ENCODE measurements around the gene NRXN2. TPM values are rescaled to one million over a fixed set of nuclear protein-coding genes. Genes with fewer than 3 reads are reported as not detected.

Gene NRXN2
- total and polyA plus RNA-seq, 10 of the 15 experiments (the other 5 are each of a cell fraction or from before 2014, with no cell fraction given) = 0.03 to 1.4 (median 0.23) TPM

DNA sequence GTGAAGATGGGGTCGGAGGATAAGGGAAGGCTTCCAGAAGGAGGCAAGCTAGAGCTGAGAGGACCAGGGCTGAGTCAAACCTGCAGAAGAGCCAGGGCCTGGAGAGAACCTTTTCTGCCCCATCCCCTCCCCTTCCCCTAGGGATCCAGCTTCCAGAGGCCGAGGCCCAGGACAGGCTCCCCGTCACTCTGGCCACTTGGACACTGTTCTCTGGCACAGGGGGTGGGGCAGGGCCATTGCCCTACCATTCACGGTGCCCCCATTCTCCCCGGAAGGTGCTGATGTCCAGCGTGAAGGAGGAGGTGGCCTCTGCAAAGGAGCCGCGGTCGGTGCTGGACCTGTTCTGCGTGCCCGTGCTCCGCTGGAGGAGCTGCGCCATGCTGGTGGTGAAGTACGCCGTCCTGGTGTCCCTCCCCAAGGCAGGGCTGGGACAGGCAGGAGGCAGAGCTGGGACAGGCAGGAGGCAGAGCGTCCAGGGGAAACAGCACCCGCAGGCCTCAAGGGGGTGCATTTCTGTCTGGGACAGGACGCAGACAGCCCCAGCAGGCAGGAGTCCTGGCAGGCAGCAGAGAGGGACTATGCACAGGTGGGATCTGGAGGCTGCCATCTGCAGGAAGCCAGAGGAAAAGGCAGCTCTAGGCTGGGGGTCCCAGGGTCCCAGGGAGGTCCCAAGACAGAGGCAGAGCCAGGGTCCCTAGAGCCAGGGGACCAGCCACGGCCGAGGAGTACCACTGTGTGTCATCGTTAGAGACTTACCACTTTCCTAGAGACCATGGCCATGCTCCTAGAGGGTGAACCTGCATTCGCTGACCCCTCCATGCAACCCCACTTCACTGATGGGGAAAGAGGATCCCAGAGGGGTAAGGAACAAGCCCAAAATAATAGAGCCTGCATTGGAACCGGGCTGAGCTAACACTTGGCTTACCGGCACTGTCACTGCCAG, 157.8 kb downstream of the NRXN2 start:
- no peaks in the 10 kb centered on the region for H3K4me1 ChIP-seq (ENCODE audit: control insufficient read depth, insufficient read depth, low read length)
- DNase-seq (ENCODE audit: low read depth, low spot score) (no peak), FAIRE-seq (no peak), ATAC-seq (no peak)
- no peaks in the 10 kb centered on the region for H3K9me3 ChIP-seq (replicated peaks; ENCODE audit: control insufficient read depth, insufficient read depth, low read length)
- no peaks in the 10 kb centered on the region for H4K20me1 ChIP-seq (ENCODE audit: control insufficient read depth, insufficient read depth)
- H3K79me2 ChIP-seq (ENCODE audit: control insufficient read depth, insufficient read depth, low read length) = no peaks in the 10 kb centered on the region
- no peak overlapping the region for H2AFZ ChIP-seq (ENCODE audit: control insufficient read depth, low read depth, low read length)
- no peak overlapping the region for H3K4me2 ChIP-seq (ENCODE audit: control insufficient read depth, insufficient read depth)
- WGBS (ENCODE audit: insufficient coverage, insufficient replicate concordance, low lambda C conversion rate, missing lambda C conversion rate) = 70% methylated on average over 22 of the region's 24 CpGs
- POLR2A ChIA-PET = no interaction called here
- in situ Hi-C loops (cut with MboI) (loop anchor here (5.0 kb wide), 1 partner anchor 52 kb away; no protein-coding TSS in a partner anchor), intact Hi-C loops (cut with micrococcal nuclease; ENCODE audit: unreplicated experiment) (no loop called here)
- BruUV-seq (replicated peaks) = no TSS peak
- no peak overlapping the region for H3K9ac ChIP-seq (ENCODE audit: control insufficient read depth, insufficient read depth, low read length)
- TF ChIP-seq, protein P1, sequence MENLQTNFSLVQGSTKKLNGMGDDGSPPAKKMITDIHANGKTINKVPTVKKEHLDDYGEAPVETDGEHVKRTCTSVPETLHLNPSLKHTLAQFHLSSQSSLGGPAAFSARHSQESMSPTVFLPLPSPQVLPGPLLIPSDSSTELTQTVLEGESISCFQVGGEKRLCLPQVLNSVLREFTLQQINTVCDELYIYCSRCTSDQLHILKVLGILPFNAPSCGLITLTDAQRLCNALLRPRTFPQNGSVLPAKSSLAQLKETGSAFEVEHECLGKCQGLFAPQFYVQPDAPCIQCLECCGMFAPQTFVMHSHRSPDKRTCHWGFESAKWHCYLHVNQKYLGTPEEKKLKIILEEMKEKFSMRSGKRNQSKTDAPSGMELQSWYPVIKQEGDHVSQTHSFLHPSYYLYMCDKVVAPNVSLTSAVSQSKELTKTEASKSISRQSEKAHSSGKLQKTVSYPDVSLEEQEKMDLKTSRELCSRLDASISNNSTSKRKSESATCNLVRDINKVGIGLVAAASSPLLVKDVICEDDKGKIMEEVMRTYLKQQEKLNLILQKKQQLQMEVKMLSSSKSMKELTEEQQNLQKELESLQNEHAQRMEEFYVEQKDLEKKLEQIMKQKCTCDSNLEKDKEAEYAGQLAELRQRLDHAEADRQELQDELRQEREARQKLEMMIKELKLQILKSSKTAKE (IDR thresholded peaks at IDR 0.05; ENCODE audit: low read depth, poor library complexity, severe bottlenecking) = no peak
- TF ChIP-seq ETV6 (conservative IDR thresholded peaks at IDR 0.05 in 1 of 2, IDR thresholded peaks at IDR 0.05 in 1 of 2; ENCODE audit: borderline replicate concordance in 1 of 2, low read depth in 1 of 2) (no peak), CBX3 (IDR thresholded peaks at IDR 0.05; ENCODE audit: borderline replicate concordance, low read depth) (no peak), RCOR1 (conservative IDR thresholded peaks at IDR 0.05; ENCODE audit: low read depth, low read length) (no peak), ZNF207 (IDR thresholded peaks at IDR 0.05; ENCODE audit: borderline replicate concordance) (no peak), BHLHE40 (IDR thresholded peaks at IDR 0.05; ENCODE audit: borderline replicate concordance in 1 of 2, low read depth in 2 of 2, low read length in 1 of 2) (no peak)
- TF ChIP-seq, protein P2, sequence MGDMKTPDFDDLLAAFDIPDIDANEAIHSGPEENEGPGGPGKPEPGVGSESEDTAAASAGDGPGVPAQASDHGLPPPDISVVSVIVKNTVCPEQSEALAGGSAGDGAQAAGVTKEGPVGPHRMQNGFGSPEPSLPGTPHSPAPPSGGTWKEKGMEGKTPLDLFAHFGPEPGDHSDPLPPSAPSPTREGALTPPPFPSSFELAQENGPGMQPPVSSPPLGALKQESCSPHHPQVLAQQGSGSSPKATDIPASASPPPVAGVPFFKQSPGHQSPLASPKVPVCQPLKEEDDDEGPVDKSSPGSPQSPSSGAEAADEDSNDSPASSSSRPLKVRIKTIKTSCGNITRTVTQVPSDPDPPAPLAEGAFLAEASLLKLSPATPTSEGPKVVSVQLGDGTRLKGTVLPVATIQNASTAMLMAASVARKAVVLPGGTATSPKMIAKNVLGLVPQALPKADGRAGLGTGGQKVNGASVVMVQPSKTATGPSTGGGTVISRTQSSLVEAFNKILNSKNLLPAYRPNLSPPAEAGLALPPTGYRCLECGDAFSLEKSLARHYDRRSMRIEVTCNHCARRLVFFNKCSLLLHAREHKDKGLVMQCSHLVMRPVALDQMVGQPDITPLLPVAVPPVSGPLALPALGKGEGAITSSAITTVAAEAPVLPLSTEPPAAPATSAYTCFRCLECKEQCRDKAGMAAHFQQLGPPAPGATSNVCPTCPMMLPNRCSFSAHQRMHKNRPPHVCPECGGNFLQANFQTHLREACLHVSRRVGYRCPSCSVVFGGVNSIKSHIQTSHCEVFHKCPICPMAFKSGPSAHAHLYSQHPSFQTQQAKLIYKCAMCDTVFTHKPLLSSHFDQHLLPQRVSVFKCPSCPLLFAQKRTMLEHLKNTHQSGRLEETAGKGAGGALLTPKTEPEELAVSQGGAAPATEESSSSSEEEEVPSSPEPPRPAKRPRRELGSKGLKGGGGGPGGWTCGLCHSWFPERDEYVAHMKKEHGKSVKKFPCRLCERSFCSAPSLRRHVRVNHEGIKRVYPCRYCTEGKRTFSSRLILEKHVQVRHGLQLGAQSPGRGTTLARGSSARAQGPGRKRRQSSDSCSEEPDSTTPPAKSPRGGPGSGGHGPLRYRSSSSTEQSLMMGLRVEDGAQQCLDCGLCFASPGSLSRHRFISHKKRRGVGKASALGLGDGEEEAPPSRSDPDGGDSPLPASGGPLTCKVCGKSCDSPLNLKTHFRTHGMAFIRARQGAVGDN (IDR thresholded peaks at IDR 0.05) = no peak
- TF ChIP-seq, protein P3, sequence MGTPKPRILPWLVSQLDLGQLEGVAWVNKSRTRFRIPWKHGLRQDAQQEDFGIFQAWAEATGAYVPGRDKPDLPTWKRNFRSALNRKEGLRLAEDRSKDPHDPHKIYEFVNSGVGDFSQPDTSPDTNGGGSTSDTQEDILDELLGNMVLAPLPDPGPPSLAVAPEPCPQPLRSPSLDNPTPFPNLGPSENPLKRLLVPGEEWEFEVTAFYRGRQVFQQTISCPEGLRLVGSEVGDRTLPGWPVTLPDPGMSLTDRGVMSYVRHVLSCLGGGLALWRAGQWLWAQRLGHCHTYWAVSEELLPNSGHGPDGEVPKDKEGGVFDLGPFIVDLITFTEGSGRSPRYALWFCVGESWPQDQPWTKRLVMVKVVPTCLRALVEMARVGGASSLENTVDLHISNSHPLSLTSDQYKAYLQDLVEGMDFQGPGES (IDR thresholded peaks at IDR 0.05) = no peak
- SMC1A ChIA-PET (ENCODE audit: uncharacterized antibody, unreplicated experiment) = no interaction called here
- no peak overlapping the region for H3K27ac ChIP-seq (ENCODE audit: control insufficient read depth, insufficient read depth)
- H3K36me3 ChIP-seq (ENCODE audit: control insufficient read depth in 2 of 2, insufficient read depth in 2 of 2, low read length in 1 of 2) = no peaks in the 10 kb centered on the region
- H3K27me3 ChIP-seq (replicated peaks in 1 of 2; ENCODE audit: control insufficient read depth in 2 of 2, insufficient read depth in 2 of 2, low read length in 1 of 2) = no peaks in the 10 kb centered on the region; a peak in 1 of 4 replicates
- RAD21 ChIA-PET (ENCODE audit: unreplicated experiment) = no interaction called here
- CTCF ChIA-PET = no interaction called here
- H3K4me3 ChIP-seq = no peak overlapping the region
